HCT116 (cell line): Measurements from ENCODE around the gene STT3B. TPM values are rescaled to one million over a fixed set of nuclear protein-coding genes. Genes with fewer than 3 reads are reported as not detected.

Experiments used
- ATAC-seq: fragments of 200-7000 bp; cut with Tn5 transposase; 2 replicates; pipeline ENCODE4 v1.9.1; 2020; ENCODE audit warnings: mild to moderate bottlenecking, moderate library complexity
- BruUV-seq: library from RNA; stranded (reverse); fragments of 400-500 nt; replicated peaks from 2 replicates; lab custom pipeline; 2021; lab: Mats Ljungman, UMichigan
- CTCF ChIA-PET: fragments of 300-600 bp; sonication (Branson Sonifier 250); formaldehyde crosslinking; loops from one replicate; lab custom pipeline; 2021; ENCODE audit warnings: antibody characterized with exemption; lab: Charles Lee
- POLR2A ChIA-PET: fragments of 300-600, 350-600 bp; sonication (Branson Sonifier 250); formaldehyde crosslinking; loops from one replicate; lab custom pipeline; 2021; ENCODE audit warnings: antibody characterized with exemption; lab: Charles Lee
- RAD21 ChIA-PET, 2 experiments: fragments of 300-600 bp; sonication (Branson Sonifier 250); formaldehyde crosslinking; loops; one replicate each; lab custom pipeline; 2023; ENCODE audit warnings: low total read pairs in 2 of 2; ENCODE audit not compliant: uncharacterized antibody in 2 of 2, unreplicated experiment in 2 of 2, low non-redundant PET in 1 of 2; lab: Charles Lee
- DNase-seq: peaks from one replicate; pipeline ENCODE4 v3.0.0-alpha.2; 2010; ENCODE audit warnings: low read depth, low spot score
- H2AFZ ChIP-seq: fragments of 200-600 bp; shearing (Covaris generic), sonication (generic); 2 replicates; pipeline ENCODE4 v1.6.1; 2017; ENCODE audit warnings: low read depth, mixed run types, mixed read lengths, antibody characterized with exemption, low read length; ENCODE audit not compliant: poor library complexity, severe bottlenecking
- H3K27ac ChIP-seq: 2 replicates; pipeline ENCODE4 v1.5.1; 2012; ENCODE audit warnings: low read depth, low read length
- H3K27me3 ChIP-seq: fragments of 200-600 bp; sonication (generic); 2 replicates; pipeline ENCODE4 v1.6.1; 2016; ENCODE audit warnings: mixed run types, low read length, mixed read lengths; ENCODE audit not compliant: insufficient read depth
- H3K36me3 ChIP-seq, 2 experiments: fragments of 200-500 bp in 1 of 2; fragments of 200-600 bp in 1 of 2; sonication (Bioruptor generic) in 1 of 2; sonication (generic) in 1 of 2; 2 replicates each; pipeline versions ENCODE4 v1.5.1 to v1.6.1; 2014 to 2016; ENCODE audit warnings: low read length in 2 of 2, inconsistent platforms in 1 of 2, mixed read lengths in 1 of 2, mixed run types in 1 of 2; ENCODE audit not compliant: insufficient read depth in 2 of 2, control insufficient read depth in 1 of 2
- H3K4me1 ChIP-seq, 2 experiments: fragments of 200-600 bp in 1 of 2; sonication (generic) in 1 of 2; 2 replicates each; pipeline versions ENCODE4 v1.5.1 to v1.6.1; 2012 to 2017; ENCODE audit warnings: low read length in 2 of 2, inconsistent platforms in 1 of 2, mild to moderate bottlenecking in 1 of 2, mixed read lengths in 1 of 2, mixed run types in 1 of 2, moderate library complexity in 1 of 2; ENCODE audit not compliant: insufficient read depth in 2 of 2, control insufficient read depth in 1 of 2
- H3K4me2 ChIP-seq: fragments of 200-600 bp; sonication (generic); 2 replicates; pipeline ENCODE4 v1.6.1; 2017; ENCODE audit warnings: mixed run types, low read length, mixed read lengths
- H3K4me3 ChIP-seq, 2 experiments: fragments of 200-600 bp in 1 of 2; sonication (generic) in 1 of 2; replicated peaks in 1 of 2; 2 replicates each; pipeline ENCODE4 v1.5.1; 2011 to 2016; ENCODE audit warnings: low read length in 2 of 2, control low read depth in 1 of 2, low read depth in 1 of 2, mild to moderate bottlenecking in 1 of 2, mixed read lengths in 1 of 2, mixed run types in 1 of 2
- H3K79me2 ChIP-seq: fragments of 200-600 bp; sonication (generic); 2 replicates; pipeline ENCODE4 v1.6.1; 2017; ENCODE audit warnings: mild to moderate bottlenecking, mixed run types, low read length, moderate library complexity, mixed read lengths; ENCODE audit not compliant: insufficient read depth
- H3K9ac ChIP-seq: fragments of 200-600 bp; sonication (generic); 2 replicates; pipeline ENCODE4 v1.6.1; 2016; ENCODE audit warnings: low read length, mixed read lengths
- H3K9me2 ChIP-seq: fragments of 200-600 bp; sonication (generic), shearing (Covaris generic); 2 replicates; pipeline ENCODE4 v1.6.1; 2017; ENCODE audit warnings: mixed run types, mild to moderate bottlenecking, moderate library complexity; ENCODE audit not compliant: insufficient read depth
- H3K9me3 ChIP-seq, 2 experiments: fragments of 200-500 bp in 1 of 2; fragments of 200-600 bp in 1 of 2; sonication (Bioruptor generic) in 1 of 2; sonication (generic) in 1 of 2; 2 replicates each; pipeline ENCODE4 v1.6.1; 2014 to 2017; ENCODE audit warnings: low read length in 2 of 2, mixed read lengths in 2 of 2, inconsistent platforms in 1 of 2, low read depth in 1 of 2, mild to moderate bottlenecking in 1 of 2, mixed run types in 1 of 2, moderate library complexity in 1 of 2; ENCODE audit not compliant: control insufficient read depth in 1 of 2, insufficient read depth in 1 of 2
- H4K20me1 ChIP-seq: fragments of 200-600 bp; sonication (generic), shearing (Covaris generic); 2 replicates; pipeline ENCODE4 v1.6.1; 2017; ENCODE audit warnings: mixed run types, mild to moderate bottlenecking, moderate library complexity; ENCODE audit not compliant: insufficient read depth
- CEBPB ChIP-seq: IDR thresholded peaks from 2 replicates; pipeline ENCODE4 v1.6.1; 2012; ENCODE audit warnings: low read depth
- CTCF ChIP-seq, 3 experiments: fragments of 200-600 bp in 1 of 3; sonication (generic) in 1 of 3; IDR thresholded peaks in 2 of 3; conservative IDR thresholded peaks in 1 of 3; 2 replicates each; pipeline ENCODE4 v1.5.1; 2012 to 2017; ENCODE audit warnings: low read depth in 2 of 3, low read length in 2 of 3, antibody characterized with exemption in 1 of 3, borderline replicate concordance in 1 of 3, control low read depth in 1 of 3, mild to moderate bottlenecking in 1 of 3, mixed read lengths in 1 of 3, mixed run types in 1 of 3, moderate library complexity in 1 of 3; ENCODE audit not compliant: insufficient read depth in 1 of 3
- EGR1 ChIP-seq: IDR thresholded peaks from 2 replicates; pipeline ENCODE4 v1.6.1; 2012; ENCODE audit warnings: low read depth
- EZH2 ChIP-seq: fragments of 200-600 bp; sonication (generic); IDR thresholded peaks from 2 replicates; pipeline ENCODE4 v1.6.1; 2017; ENCODE audit warnings: antibody characterized with exemption, mixed run types
- MAX ChIP-seq: IDR thresholded peaks from 2 replicates; pipeline ENCODE4 v1.6.1; 2012
- POLR2AphosphoS5 ChIP-seq: IDR thresholded peaks from 2 replicates; pipeline ENCODE4 v1.6.1; 2011; ENCODE audit warnings: mild to moderate bottlenecking, low read depth, low read length, moderate library complexity
- SIN3A ChIP-seq: IDR thresholded peaks from 2 replicates; pipeline ENCODE4 v1.6.1; 2012; ENCODE audit warnings: low read depth
- SRF ChIP-seq: IDR thresholded peaks from 2 replicates; pipeline ENCODE4 v1.6.1; 2012; ENCODE audit warnings: low read depth
- TCF7L2 ChIP-seq: IDR thresholded peaks from 2 replicates; pipeline ENCODE4 v1.7.0; 2011; ENCODE audit warnings: borderline replicate concordance, inconsistent platforms; ENCODE audit not compliant: insufficient read depth, insufficient read length; ENCODE audit errors: extremely low read depth
- ZNF274 ChIP-seq: fragments of 200-500 bp; sonication (Bioruptor generic); IDR thresholded peaks from 2 replicates; pipeline ENCODE4 v1.6.1; 2014; ENCODE audit warnings: mild to moderate bottlenecking, low read depth, low read length, inconsistent platforms
- intact Hi-C: fragments of 100-400 bp; cut with micrococcal nuclease; formaldehyde crosslinking; loops from 2 replicates; pipeline ENCODE4 v1.10.0; 2022
- total RNA-seq: library from RNA; stranded (reverse); gene quantifications from one replicate; pipeline ENCODE4 v1.2.1, GENCODE V29; 2021; ENCODE audit not compliant: unreplicated experiment

Gene STT3B
- total RNA-seq, 1 experiment from 2014 or later = 131 TPM

GRCh38 chr3:31616711-31617110 is 84.0 kb downstream of the STT3B start:
- RAD21 ChIA-PET = no interaction called here
- intact Hi-C loops = no loop called here
- TF ChIP-seq TCF7L2 (no peak), CEBPB (no peak), EGR1 (no peak), ZNF274 (no peak), POLR2AphosphoS5 (no peak), CTCF (IDR thresholded peaks at IDR 0.05 in 2 of 3, conservative IDR thresholded peaks at IDR 0.05 in 1 of 3; ENCODE audit: borderline replicate concordance in 1 of 3, insufficient read depth in 1 of 3, low read depth in 2 of 3, low read length in 2 of 3) (no peak), SIN3A (no peak)
- H3K9me2 ChIP-seq = no peaks in the 10 kb centered on the region
- H3K9me3 ChIP-seq = no peaks in the 10 kb centered on the region
- BruUV-seq = no TSS peak
- H4K20me1 ChIP-seq = peaks cover 15% of the 10 kb centered on the region; the same call in 1 of the 2 replicates
- DNase-seq (no peak), ATAC-seq (no peak)
- no peak overlapping the region for H2AFZ ChIP-seq
- POLR2A ChIA-PET = no interaction called here
- H3K36me3 ChIP-seq = peaks cover 9 to 10% of the 10 kb centered on the region in 2 experiments; a peak in 2 of 4 replicates
- peaks cover 0 to 9% of the 10 kb centered on the region in 2 experiments; a peak in 1 of 4 replicates for H3K4me1 ChIP-seq
- no peak overlapping the region for H3K27ac ChIP-seq
- no peak overlapping the region for H3K9ac ChIP-seq
- H3K27me3 ChIP-seq = no peaks in the 10 kb centered on the region
- no peak overlapping the region for H3K4me2 ChIP-seq
- CTCF ChIA-PET = no interaction called here
- H3K4me3 ChIP-seq = no peak overlapping the region
- H3K79me2 ChIP-seq = peaks cover 55% of the 10 kb centered on the region

DNA sequence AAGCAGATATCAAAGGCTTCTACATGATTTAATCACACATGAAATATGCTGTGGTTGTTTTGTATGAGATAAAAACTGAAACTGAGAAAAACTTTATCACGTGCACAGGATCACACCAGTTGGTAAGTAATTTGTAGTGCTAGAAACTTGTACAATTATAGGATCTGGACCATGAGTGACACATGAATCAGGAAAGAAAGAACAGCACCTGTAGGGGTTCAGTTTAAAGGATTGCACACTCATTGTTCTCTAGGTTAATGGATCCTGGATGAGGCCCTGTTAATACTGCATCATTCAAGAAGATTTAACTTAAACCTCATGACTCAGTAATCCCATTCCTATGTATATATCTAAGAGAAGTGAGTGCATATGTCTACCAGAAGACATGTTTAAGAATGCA is 87.9 kb downstream of the STT3B start:
- no peaks in the 10 kb centered on the region for H3K9me2 ChIP-seq
- ChIA-PET POLR2A (no interaction called here), CTCF (no interaction called here), RAD21 (no interaction called here)
- no peak overlapping the region for H3K4me2 ChIP-seq
- no TSS peak for BruUV-seq
- peaks cover 18% of the 10 kb centered on the region; the same call in 1 of the 2 replicates for H3K79me2 ChIP-seq
- H3K4me1 ChIP-seq = peaks cover 0 to 4% of the 10 kb centered on the region in 2 experiments; a peak in 1 of 4 replicates
- TF ChIP-seq EZH2 (no peak), CEBPB (no peak), SRF (no peak), MAX (no peak)
- no peak for DNase-seq
- no peaks in the 10 kb centered on the region for H3K9me3 ChIP-seq
- H3K27me3 ChIP-seq = no peaks in the 10 kb centered on the region
- no peak overlapping the region for H2AFZ ChIP-seq
- H4K20me1 ChIP-seq = peaks cover 11% of the 10 kb centered on the region; the same call in 1 of the 2 replicates
- no peak overlapping the region for H3K4me3 ChIP-seq
- no peak for ATAC-seq
- H3K9ac ChIP-seq = no peak overlapping the region
- no peak overlapping the region for H3K27ac ChIP-seq
- H3K36me3 ChIP-seq = peaks cover 15 to 20% of the 10 kb centered on the region in 2 experiments; a peak in 3 of 4 replicates
- intact Hi-C loops = no loop called here
